ENCODE measurements around the gene PMVK. TPM values are rescaled to one million over a fixed set of nuclear protein-coding genes. Genes with fewer than 3 reads are reported as not detected.

PMVK gene
- total and polyA plus RNA-seq, 10 of the 15 experiments (the other 5 are each of a cell fraction or from before 2014, with no cell fraction given) = 6.0 to 121 (median 49.4) TPM

DNA sequence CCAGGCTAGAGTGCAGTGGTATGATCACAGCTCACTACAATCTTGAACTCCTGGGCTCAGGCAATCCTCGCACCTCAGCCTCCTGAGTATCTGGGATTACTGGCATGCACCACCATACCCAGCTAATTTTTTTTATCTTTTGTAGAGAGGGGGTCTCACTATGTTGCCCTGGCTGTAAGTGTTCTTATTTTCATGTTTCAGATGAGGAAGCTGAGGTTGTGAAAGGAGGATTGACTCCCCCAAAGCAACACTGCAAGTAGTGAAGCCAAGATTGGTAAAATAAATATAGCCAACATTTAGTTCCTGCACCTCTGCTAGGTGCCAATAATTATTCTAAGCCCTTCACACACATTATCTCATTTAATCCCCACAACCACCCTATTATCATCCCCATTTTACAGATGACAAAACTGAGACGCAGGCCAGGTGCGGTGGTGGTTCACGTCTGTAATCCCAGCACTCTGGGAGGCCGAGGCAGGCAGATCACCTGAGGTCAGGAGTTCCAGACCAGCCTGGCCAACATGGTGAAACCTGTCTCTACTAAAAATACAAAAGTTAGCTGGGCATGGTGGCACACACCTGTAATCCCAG, 2.1 kb downstream of the PMVK start (continued):
- no peak for TF ChIP-seq SMC3 (IDR thresholded peaks at IDR 0.05; ENCODE audit: borderline replicate concordance, low read length)
- no peak for TF ChIP-seq STAT1 (conservative IDR thresholded peaks at IDR 0.05)
- TF ChIP-seq, protein P1, sequence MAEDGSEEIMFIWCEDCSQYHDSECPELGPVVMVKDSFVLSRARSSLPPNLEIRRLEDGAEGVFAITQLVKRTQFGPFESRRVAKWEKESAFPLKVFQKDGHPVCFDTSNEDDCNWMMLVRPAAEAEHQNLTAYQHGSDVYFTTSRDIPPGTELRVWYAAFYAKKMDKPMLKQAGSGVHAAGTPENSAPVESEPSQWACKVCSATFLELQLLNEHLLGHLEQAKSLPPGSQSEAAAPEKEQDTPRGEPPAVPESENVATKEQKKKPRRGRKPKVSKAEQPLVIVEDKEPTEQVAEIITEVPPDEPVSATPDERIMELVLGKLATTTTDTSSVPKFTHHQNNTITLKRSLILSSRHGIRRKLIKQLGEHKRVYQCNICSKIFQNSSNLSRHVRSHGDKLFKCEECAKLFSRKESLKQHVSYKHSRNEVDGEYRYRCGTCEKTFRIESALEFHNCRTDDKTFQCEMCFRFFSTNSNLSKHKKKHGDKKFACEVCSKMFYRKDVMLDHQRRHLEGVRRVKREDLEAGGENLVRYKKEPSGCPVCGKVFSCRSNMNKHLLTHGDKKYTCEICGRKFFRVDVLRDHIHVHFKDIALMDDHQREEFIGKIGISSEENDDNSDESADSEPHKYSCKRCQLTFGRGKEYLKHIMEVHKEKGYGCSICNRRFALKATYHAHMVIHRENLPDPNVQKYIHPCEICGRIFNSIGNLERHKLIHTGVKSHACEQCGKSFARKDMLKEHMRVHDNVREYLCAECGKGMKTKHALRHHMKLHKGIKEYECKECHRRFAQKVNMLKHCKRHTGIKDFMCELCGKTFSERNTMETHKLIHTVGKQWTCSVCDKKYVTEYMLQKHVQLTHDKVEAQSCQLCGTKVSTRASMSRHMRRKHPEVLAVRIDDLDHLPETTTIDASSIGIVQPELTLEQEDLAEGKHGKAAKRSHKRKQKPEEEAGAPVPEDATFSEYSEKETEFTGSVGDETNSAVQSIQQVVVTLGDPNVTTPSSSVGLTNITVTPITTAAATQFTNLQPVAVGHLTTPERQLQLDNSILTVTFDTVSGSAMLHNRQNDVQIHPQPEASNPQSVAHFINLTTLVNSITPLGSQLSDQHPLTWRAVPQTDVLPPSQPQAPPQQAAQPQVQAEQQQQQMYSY (CRISPR knock-in tag; IDR thresholded peaks at IDR 0.05) = no peak

DNA sequence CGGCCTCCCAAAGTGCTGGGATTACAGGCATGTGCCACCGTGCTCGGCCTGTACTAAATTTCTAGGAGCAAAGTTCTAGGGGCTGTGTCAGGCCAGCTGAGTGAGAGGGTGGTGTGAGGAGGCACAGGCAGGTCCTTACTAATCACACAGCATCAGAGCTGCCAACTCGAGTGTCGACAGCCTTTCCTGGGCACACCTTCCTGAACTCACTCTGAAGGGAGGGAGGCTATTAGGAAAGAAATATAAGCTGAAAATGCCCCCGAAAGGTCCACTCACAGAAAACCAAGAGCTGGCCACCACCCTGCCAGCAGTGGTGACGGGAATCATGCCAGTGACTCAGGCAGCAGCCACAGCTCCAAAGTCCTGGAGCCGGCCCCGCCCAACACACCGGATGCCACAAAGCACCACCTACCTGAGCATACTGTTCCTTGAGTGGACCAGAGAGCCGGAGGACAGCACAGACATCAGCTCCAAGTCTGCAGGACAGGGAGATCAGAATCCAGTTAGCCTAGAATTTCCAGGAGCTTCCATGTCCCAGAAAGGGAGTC, 4.5 kb downstream of the PMVK start:
- TF ChIP-seq KLF5 (IDR thresholded peaks at IDR 0.05; ENCODE audit: partially characterized antibody) (no peak), SRF (IDR thresholded peaks at IDR 0.05; ENCODE audit: low read depth in 2 of 2, low read length in 2 of 2) (no peak), EP300 (IDR thresholded peaks at IDR 0.05; ENCODE audit: borderline replicate concordance in 1 of 2, control insufficient read depth in 1 of 2, low read depth in 2 of 2, low read length in 2 of 2) (no peak), HCFC1 (IDR thresholded peaks at IDR 0.05; ENCODE audit: low read length) (no peak), TCF7 (IDR thresholded peaks at IDR 0.05; ENCODE audit: borderline replicate concordance) (no peak), MYC (IDR thresholded peaks at IDR 0.05; ENCODE audit: insufficient read depth, insufficient read length, insufficient replicate concordance, low read length, severe bottlenecking) (no peak)
- TF ChIP-seq, protein P2, sequence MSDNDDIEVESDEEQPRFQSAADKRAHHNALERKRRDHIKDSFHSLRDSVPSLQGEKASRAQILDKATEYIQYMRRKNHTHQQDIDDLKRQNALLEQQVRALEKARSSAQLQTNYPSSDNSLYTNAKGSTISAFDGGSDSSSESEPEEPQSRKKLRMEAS (IDR thresholded peaks at IDR 0.05; ENCODE audit: low read depth, low read length) = no peak
- TF ChIP-seq, protein P3, sequence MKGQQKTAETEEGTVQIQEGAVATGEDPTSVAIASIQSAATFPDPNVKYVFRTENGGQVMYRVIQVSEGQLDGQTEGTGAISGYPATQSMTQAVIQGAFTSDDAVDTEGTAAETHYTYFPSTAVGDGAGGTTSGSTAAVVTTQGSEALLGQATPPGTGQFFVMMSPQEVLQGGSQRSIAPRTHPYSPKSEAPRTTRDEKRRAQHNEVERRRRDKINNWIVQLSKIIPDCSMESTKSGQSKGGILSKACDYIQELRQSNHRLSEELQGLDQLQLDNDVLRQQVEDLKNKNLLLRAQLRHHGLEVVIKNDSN (IDR thresholded peaks at IDR 0.05; ENCODE audit: borderline replicate concordance, extremely low read length, insufficient read depth, low read depth, low read length) = no peak
- Histone ChIP-seq H3K4me3 (no peak overlapping the region), H3K9me3 (replicated peaks; ENCODE audit: control insufficient read depth, insufficient read depth, low read length) (no peaks in the 10 kb centered on the region), H3K79me2 (ENCODE audit: control insufficient read depth, insufficient read depth, low read length) (peaks cover 26% of the 10 kb centered on the region), H3K4me1 (ENCODE audit: control insufficient read depth, insufficient read depth, low read length) (no peaks in the 10 kb centered on the region), H3K36me3 (ENCODE audit: control insufficient read depth in 2 of 2, insufficient read depth in 2 of 2, low read length in 1 of 2) (peaks cover 3 to 19% of the 10 kb centered on the region in 2 experiments), H3K27ac (ENCODE audit: control insufficient read depth, insufficient read depth) (no peak overlapping the region), H3K4me2 (ENCODE audit: control insufficient read depth, insufficient read depth) (no peak overlapping the region), H3K27me3 (replicated peaks in 1 of 2; ENCODE audit: control insufficient read depth in 2 of 2, insufficient read depth in 2 of 2, low read length in 1 of 2) (no peaks in the 10 kb centered on the region), H4K20me1 (ENCODE audit: control insufficient read depth, insufficient read depth) (no peaks in the 10 kb centered on the region), H2AFZ (ENCODE audit: control insufficient read depth, low read depth, low read length) (no peak overlapping the region), H3K9ac (ENCODE audit: control insufficient read depth, insufficient read depth, low read length) (no peak overlapping the region)
- ATAC-seq = no peak
- intact Hi-C loops (cut with micrococcal nuclease; ENCODE audit: unreplicated experiment) (no loop called here), in situ Hi-C loops (cut with MboI) (no loop called here)
- RAD21 ChIA-PET (ENCODE audit: unreplicated experiment) = no interaction called here
- 97% methylated on average over 11 of the region's 11 CpGs for WGBS (ENCODE audit: insufficient coverage, insufficient replicate concordance, low lambda C conversion rate, missing lambda C conversion rate)
- SMC1A ChIA-PET (ENCODE audit: uncharacterized antibody, unreplicated experiment) = interaction anchor here (0.6 to 0.9 kb wide), 2 partner anchors 9 to 532 kb away, joined by 3 to 4 read pairs; no protein-coding TSS in a partner anchor
- POLR2A ChIA-PET = no interaction called here
- CTCF ChIA-PET = interaction anchor here (1.1 kb wide), 1 partner anchor 50 kb away, joined by 3 read pairs; no protein-coding TSS in a partner anchor
- no TSS peak for BruUV-seq (replicated peaks)
- DNase-seq (ENCODE audit: low read depth, low spot score) = no peak
- FAIRE-seq = no peak
